CD4-positive, alpha-beta T cell (primary cell): ENCODE measurements around the gene GALNT2. TPM values are rescaled to one million over a fixed set of nuclear protein-coding genes. Genes with fewer than 3 reads are reported as not detected.

Experiments used
- ATAC-seq: fragments of 200-7000 bp; cut with Tn5 transposase; one replicate; pipeline ENCODE4 v1.10.0; 2022; ENCODE audit warnings: mild to moderate bottlenecking; ENCODE audit not compliant: poor library complexity
- CTCF ChIA-PET: fragments of 350-600 bp; sonication (Branson Sonifier 250); formaldehyde crosslinking; loops from one replicate; lab custom pipeline; 2021; ENCODE audit warnings: antibody characterized with exemption, inconsistent platforms; lab: Charles Lee
- POLR2A ChIA-PET: fragments of 350-600 bp; sonication (Branson Sonifier 250); formaldehyde crosslinking; loops from one replicate; lab custom pipeline; 2021; ENCODE audit warnings: antibody characterized with exemption, inconsistent platforms; lab: Charles Lee
- DNase-seq, 14 experiments: peaks; one replicate each; pipeline ENCODE4 v3.0.0-alpha.2; 2013 to 2020; ENCODE audit warnings: mixed read lengths in 2 of 14
- H3K27ac ChIP-seq, 2 donors: one replicate each; pipeline versions ENCODE4 v1.5.1 to v1.7.0; 2013; ENCODE audit warnings: low read length in 2 of 2, low read depth in 1 of 2, mild to moderate bottlenecking in 1 of 2
- H3K27me3 ChIP-seq, 2 experiments: 1 replicate in 1 of 2; 2 replicates in 1 of 2; pipeline versions ENCODE4 v1.6.1 to v1.7.0; 2013; ENCODE audit warnings: low read length in 2 of 2, control low read depth in 1 of 2, mild to moderate bottlenecking in 1 of 2, moderate library complexity in 1 of 2; ENCODE audit not compliant: insufficient read depth in 2 of 2, control insufficient read depth in 1 of 2
- H3K36me3 ChIP-seq: one replicate; pipeline ENCODE4 v1.6.1; 2013; ENCODE audit warnings: low read length, control low read depth; ENCODE audit not compliant: insufficient read depth
- H3K4me1 ChIP-seq: one replicate; pipeline ENCODE4 v1.6.1; 2013; ENCODE audit warnings: low read length, control low read depth; ENCODE audit not compliant: insufficient read depth
- H3K4me3 ChIP-seq: one replicate; pipeline ENCODE4 v1.5.1; 2013; ENCODE audit warnings: mild to moderate bottlenecking, low read length, moderate library complexity
- H3K9me3 ChIP-seq, 2 experiments: 1 replicate in 1 of 2; 2 replicates in 1 of 2; pipeline versions ENCODE4 v1.6.1 to v1.7.0; 2013; ENCODE audit warnings: low read length in 2 of 2, mild to moderate bottlenecking in 2 of 2, control low read depth in 1 of 2, moderate library complexity in 1 of 2; ENCODE audit not compliant: control insufficient read depth in 1 of 2, insufficient read depth in 1 of 2
- H3K27ac Mint-ChIP-seq: one replicate; pipeline ENCODE4 v1.8.0; 2020; ENCODE audit warnings: mixed read lengths
- H3K27me3 Mint-ChIP-seq: one replicate; pipeline ENCODE4 v1.8.0; 2021; ENCODE audit warnings: mixed read lengths
- H3K36me3 Mint-ChIP-seq: one replicate; pipeline ENCODE4 v1.8.0; 2021; ENCODE audit warnings: low read depth, mixed read lengths
- H3K4me1 Mint-ChIP-seq: one replicate; pipeline ENCODE4 v1.8.0; 2021; ENCODE audit warnings: low read depth, mixed read lengths
- H3K4me3 Mint-ChIP-seq: one replicate; pipeline ENCODE4 v1.8.0; 2020; ENCODE audit warnings: mild to moderate bottlenecking, mixed read lengths
- H3K9me3 Mint-ChIP-seq: one replicate; pipeline ENCODE4 v1.8.0; 2020; ENCODE audit warnings: mixed read lengths
- CTCF ChIP-seq: fragments of 200-600 bp; IDR thresholded peaks from one replicate; pipeline ENCODE4 v1.8.0; 2022; ENCODE audit warnings: antibody characterized with exemption, mild to moderate bottlenecking
- intact Hi-C, 2 experiments: fragments of 100-400 bp; cut with DNase I in 1 of 2; cut with micrococcal nuclease in 1 of 2; formaldehyde crosslinking; loops; one replicate each; pipeline versions ENCODE4 v1.15.1 to v1.9.0; 2023 to 2025; cut with DNase I, micrococcal nuclease
- total RNA-seq, 174 experiments: library from RNA in 2 of 174; stranded (reverse) in 2 of 174; gene quantifications; one replicate each; pipeline ENCODE4 v1.2.3 and lab custom pipeline; 2021 to 2026

The GALNT2 gene
- total RNA-seq, 2 experiments from 2014 or later = 11.0 to 11.4 TPM

DNA sequence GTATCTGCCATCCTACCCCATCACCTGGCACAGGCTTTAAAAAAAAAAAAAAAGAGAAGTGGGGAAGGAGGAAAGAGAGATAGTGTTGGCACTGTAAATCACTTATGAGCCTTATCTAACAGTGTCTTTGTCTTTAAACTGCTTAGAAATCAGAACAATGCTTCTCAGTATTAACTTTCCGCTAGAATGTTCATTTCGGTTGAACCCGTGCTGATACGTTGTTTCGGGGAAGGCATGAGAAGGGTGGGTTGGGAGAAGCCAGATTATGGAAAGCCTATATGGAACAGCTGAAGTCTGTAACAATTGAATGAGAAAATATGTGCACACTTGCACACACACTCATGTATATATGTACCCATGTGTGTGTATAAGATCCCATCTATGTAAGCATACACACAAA lies 170.8 kb downstream of the GALNT2 start:
- H3K9me3 Mint-ChIP-seq = peaks cover 3% of the 10 kb centered on the region

GRCh38 chr1:230240446-230241086 lies 173.5 kb downstream of the GALNT2 start:
- no peak overlapping the region for H3K27ac Mint-ChIP-seq
- POLR2A ChIA-PET = no interaction called here
- intact Hi-C loops = no loop called here
- peaks cover 96% of the 10 kb centered on the region for H3K36me3 Mint-ChIP-seq
- Histone ChIP-seq H3K27me3 (no peaks in the 10 kb centered on the region), H3K27ac (no peak overlapping the region), H3K36me3 (peaks cover 21% of the 10 kb centered on the region), H3K4me1 (no peaks in the 10 kb centered on the region), H3K9me3 (no peaks in the 10 kb centered on the region), H3K4me3 (no peak overlapping the region)
- no peak for TF ChIP-seq CTCF
- peaks cover 3% of the 10 kb centered on the region for H3K9me3 Mint-ChIP-seq
- H3K27me3 Mint-ChIP-seq = no peaks in the 10 kb centered on the region
- CTCF ChIA-PET = no interaction called here
- peaks cover 9% of the 10 kb centered on the region for H3K4me1 Mint-ChIP-seq
- no peak overlapping the region for H3K4me3 Mint-ChIP-seq
- ATAC-seq (no peak), DNase-seq (no peak)

More for the DNA sequence above, 170.8 kb downstream of the GALNT2 start:
- no peak overlapping the region for H3K4me3 ChIP-seq
- intact Hi-C loops = no loop called here
- DNase-seq = no peak
- TF ChIP-seq CTCF = no peak
- Mint-ChIP-seq H3K36me3 (peaks cover 78% of the 10 kb centered on the region), H3K4me3 (no peak overlapping the region), H3K4me1 (peaks cover 9% of the 10 kb centered on the region), H3K27me3 (no peaks in the 10 kb centered on the region), H3K27ac (no peak overlapping the region)
- no peak for ATAC-seq
- POLR2A ChIA-PET = no interaction called here
- H3K27me3 ChIP-seq = no peaks in the 10 kb centered on the region
- CTCF ChIA-PET = interaction anchor here (0.7 kb wide), 1 partner anchor 92 kb away, joined by 3 read pairs; no protein-coding TSS in a partner anchor
- no peaks in the 10 kb centered on the region for H3K9me3 ChIP-seq
- H3K36me3 ChIP-seq = peaks cover 12% of the 10 kb centered on the region
- H3K4me1 ChIP-seq = no peaks in the 10 kb centered on the region
- H3K27ac ChIP-seq = no peak overlapping the region

GRCh38 chr1:230242326-230242725 lies 175.3 kb downstream of the GALNT2 start:
- Mint-ChIP-seq H3K4me3 (no peak overlapping the region), H3K27me3 (no peaks in the 10 kb centered on the region), H3K9me3 (peaks cover 3% of the 10 kb centered on the region), H3K27ac (no peak overlapping the region), H3K4me1 (peaks cover 9% of the 10 kb centered on the region), H3K36me3 (peaks cover 96% of the 10 kb centered on the region)
- no peak for DNase-seq
- Histone ChIP-seq H3K27ac (no peak overlapping the region), H3K36me3 (peaks cover 27% of the 10 kb centered on the region), H3K9me3 (no peaks in the 10 kb centered on the region), H3K4me3 (no peak overlapping the region), H3K27me3 (no peaks in the 10 kb centered on the region), H3K4me1 (no peaks in the 10 kb centered on the region)
- ChIA-PET CTCF (no interaction called here), POLR2A (interaction anchor here (0.5 kb wide), 1 partner anchor 1523 kb away, joined by 4 read pairs; no protein-coding TSS in a partner anchor)
- intact Hi-C loops = no loop called here
- TF ChIP-seq CTCF = no peak
- no peak for ATAC-seq
